ENCODE data around the gene TMTC1. TPM values are rescaled to one million over a fixed set of nuclear protein-coding genes. Genes with fewer than 3 reads are reported as not detected.
A peak's percentile ranks its signal among the peaks of the same experiment; 100 is the strongest.

TMTC1 gene
- total and polyA plus RNA-seq, 2 donors (not counting 1 experiment from before 2014, with no cell fraction given): not detected

DNA sequence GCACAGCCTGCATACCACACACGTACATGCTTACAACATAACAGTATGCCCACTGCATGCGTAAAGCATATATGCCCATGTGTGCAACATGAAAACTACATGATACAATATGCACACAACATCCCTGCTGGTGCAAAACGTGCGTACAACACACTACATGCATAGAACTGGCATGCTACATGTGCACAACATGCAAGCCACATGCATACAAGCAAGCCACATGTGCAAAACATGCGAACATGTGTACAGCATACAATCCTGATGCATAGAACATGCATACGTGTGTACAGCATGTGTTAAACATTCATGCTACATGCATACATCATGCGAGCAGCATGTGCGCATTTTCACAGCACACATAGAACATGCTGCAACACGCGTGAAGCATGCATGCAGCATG, 8.4 kb upstream of the TMTC1 start:
- no peak for TF ChIP-seq EZH2 (IDR thresholded peaks at IDR 0.05; ENCODE audit: borderline replicate concordance, insufficient read depth, low read depth, low read length, poor library complexity, severe bottlenecking)
- TF ChIP-seq, protein P1, sequence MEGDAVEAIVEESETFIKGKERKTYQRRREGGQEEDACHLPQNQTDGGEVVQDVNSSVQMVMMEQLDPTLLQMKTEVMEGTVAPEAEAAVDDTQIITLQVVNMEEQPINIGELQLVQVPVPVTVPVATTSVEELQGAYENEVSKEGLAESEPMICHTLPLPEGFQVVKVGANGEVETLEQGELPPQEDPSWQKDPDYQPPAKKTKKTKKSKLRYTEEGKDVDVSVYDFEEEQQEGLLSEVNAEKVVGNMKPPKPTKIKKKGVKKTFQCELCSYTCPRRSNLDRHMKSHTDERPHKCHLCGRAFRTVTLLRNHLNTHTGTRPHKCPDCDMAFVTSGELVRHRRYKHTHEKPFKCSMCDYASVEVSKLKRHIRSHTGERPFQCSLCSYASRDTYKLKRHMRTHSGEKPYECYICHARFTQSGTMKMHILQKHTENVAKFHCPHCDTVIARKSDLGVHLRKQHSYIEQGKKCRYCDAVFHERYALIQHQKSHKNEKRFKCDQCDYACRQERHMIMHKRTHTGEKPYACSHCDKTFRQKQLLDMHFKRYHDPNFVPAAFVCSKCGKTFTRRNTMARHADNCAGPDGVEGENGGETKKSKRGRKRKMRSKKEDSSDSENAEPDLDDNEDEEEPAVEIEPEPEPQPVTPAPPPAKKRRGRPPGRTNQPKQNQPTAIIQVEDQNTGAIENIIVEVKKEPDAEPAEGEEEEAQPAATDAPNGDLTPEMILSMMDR (IDR thresholded peaks at IDR 0.05): no peak
- CTCF ChIA-PET: no interaction called here
- H3K9me3 ChIP-seq (ENCODE audit: control extremely low read depth in 1 of 3, control insufficient read depth in 2 of 3, insufficient read depth in 1 of 3, low read length in 2 of 3): peaks cover 3 to 13% (median 8%) of the 10 kb centered on the region in 3 donors
- Mint-ChIP-seq H3K4me1 (no peaks in the 10 kb centered on the region), H3K27me3 (no peaks in the 10 kb centered on the region), H3K9me3 (ENCODE audit: insufficient read depth) (no peaks in the 10 kb centered on the region), H3K27ac (no peak overlapping the region), H3K4me3 (no peak overlapping the region)
- H2AFZ ChIP-seq (ENCODE audit: insufficient read depth, low read depth, low read length, poor library complexity, severe bottlenecking): no peak overlapping the region
- no peak overlapping the region for H3K4me3 ChIP-seq (ENCODE audit: control extremely low read depth in 1 of 5, extremely low read depth in 1 of 5, insufficient read depth in 1 of 5, low read depth in 2 of 5, low read length in 4 of 5)
- no peak overlapping the region for H3K4me2 ChIP-seq (replicated peaks; ENCODE audit: low read depth, low read length, poor library complexity, severe bottlenecking)
- no peaks in the 10 kb centered on the region for H4K20me1 ChIP-seq (ENCODE audit: control insufficient read depth, insufficient read depth, low read length, poor library complexity, severe bottlenecking)
- H3K27ac ChIP-seq (ENCODE audit: low read length in 2 of 2): no peak overlapping the region
- no peaks in the 10 kb centered on the region for H3K79me2 ChIP-seq (ENCODE audit: control insufficient read depth, insufficient read depth, low read length)
- DNase-seq (no peak), ATAC-seq (ENCODE audit: low read depth) (no peak)
- 95% methylated on average over 10 of the region's 10 CpGs for WGBS (ENCODE audit: insufficient coverage)
- no peak overlapping the region for H3K9ac ChIP-seq (ENCODE audit: low read length)
- no peaks in the 10 kb centered on the region for H3K36me3 ChIP-seq (replicated peaks in 1 of 2; ENCODE audit: control extremely low read depth in 1 of 2, control insufficient read depth in 1 of 2, extremely low read depth in 1 of 2, insufficient read depth in 2 of 2, low read length in 1 of 2)
- intact Hi-C loops (cut with micrococcal nuclease): no loop called here
- no peaks in the 10 kb centered on the region for H3K4me1 ChIP-seq (ENCODE audit: control insufficient read depth in 2 of 2, insufficient read depth in 2 of 2, low read length in 2 of 2)
- POLR2A ChIA-PET: no interaction called here
- H3K27me3 ChIP-seq (replicated peaks in 1 of 4; ENCODE audit: control extremely low read depth in 1 of 4, control insufficient read depth in 3 of 4, insufficient read depth in 4 of 4, low read length in 3 of 4): no peaks in the 10 kb centered on the region

DNA sequence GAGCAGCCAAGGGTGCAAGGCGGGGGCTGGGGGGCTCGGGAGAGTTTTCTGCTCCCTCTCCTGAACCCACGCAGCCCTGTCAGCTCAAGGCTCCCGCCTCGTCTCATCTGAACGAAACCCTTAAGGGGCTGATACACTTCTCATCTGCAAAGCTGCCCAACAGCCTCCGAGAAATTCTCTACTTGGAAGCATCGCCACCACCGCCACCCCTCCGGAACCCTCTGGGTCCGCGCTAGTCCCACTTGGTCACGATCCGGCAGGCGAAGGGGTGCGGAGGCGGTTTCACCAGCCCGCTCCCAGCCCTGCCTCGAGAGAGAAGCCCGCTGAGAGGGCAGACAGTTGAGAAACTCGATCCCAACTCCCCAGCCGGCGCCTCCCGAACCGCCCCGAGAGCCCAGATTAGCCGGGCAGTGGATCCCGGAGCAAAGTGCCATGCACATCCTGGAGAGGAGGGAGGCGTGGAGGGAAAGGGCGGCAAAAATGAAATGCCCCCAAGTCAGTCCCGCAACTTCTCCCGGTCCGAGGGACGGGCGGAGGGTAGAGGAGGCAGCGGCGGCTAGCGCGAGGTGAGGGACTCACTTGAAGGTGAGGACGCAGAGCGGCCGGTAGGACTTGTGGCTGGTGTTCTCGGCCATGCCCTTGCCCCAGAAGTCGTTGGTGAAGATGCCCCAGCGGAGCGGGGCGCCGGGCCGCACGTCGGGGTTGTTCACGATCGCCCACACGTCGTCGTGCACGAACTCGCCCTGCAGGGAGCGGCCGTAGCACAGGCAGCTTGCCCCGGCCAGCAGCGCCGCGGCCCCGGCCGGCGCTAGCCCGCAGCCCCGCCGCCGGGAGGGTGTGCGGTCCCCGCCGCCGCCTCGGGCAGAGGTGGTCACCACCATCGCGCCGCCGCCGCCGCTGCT, 620 bp downstream of the TMTC1 start:
- TF ChIP-seq, protein P1 (IDR thresholded peaks at IDR 0.05): no peak
- no peak for TF ChIP-seq EZH2 (IDR thresholded peaks at IDR 0.05; ENCODE audit: borderline replicate concordance, insufficient read depth, low read depth, low read length, poor library complexity, severe bottlenecking)
- H3K4me3 Mint-ChIP-seq: no peak overlapping the region
- DNase-seq (no peak), ATAC-seq (ENCODE audit: low read depth) (no peak)
- H3K27me3 Mint-ChIP-seq: peaks cover 30% of the 10 kb centered on the region
- Histone ChIP-seq H3K4me1 (ENCODE audit: control insufficient read depth in 2 of 2, insufficient read depth in 2 of 2, low read length in 2 of 2) (peaks cover 0 to 8% of the 10 kb centered on the region in 2 donors), H3K27me3 (replicated peaks in 1 of 4; ENCODE audit: control extremely low read depth in 1 of 4, control insufficient read depth in 3 of 4, insufficient read depth in 4 of 4, low read length in 3 of 4) (peaks cover 0 to 27% (median 10%) of the 10 kb centered on the region in 4 experiments), H3K4me2 (replicated peaks; ENCODE audit: low read depth, low read length, poor library complexity, severe bottlenecking) (peak overlapping the region; percentile 19), H4K20me1 (ENCODE audit: control insufficient read depth, insufficient read depth, low read length, poor library complexity, severe bottlenecking) (no peaks in the 10 kb centered on the region), H3K4me3 (ENCODE audit: control extremely low read depth in 1 of 5, extremely low read depth in 1 of 5, insufficient read depth in 1 of 5, low read depth in 2 of 5, low read length in 4 of 5) (no peak overlapping the region), H3K9ac (ENCODE audit: low read length) (no peak overlapping the region), H3K27ac (ENCODE audit: low read length in 2 of 2) (no peak overlapping the region), H3K9me3 (ENCODE audit: control extremely low read depth in 1 of 3, control insufficient read depth in 2 of 3, insufficient read depth in 1 of 3, low read length in 2 of 3) (peaks cover 0 to 8% (median 0%) of the 10 kb centered on the region in 3 donors), H3K36me3 (replicated peaks in 1 of 2; ENCODE audit: control extremely low read depth in 1 of 2, control insufficient read depth in 1 of 2, extremely low read depth in 1 of 2, insufficient read depth in 2 of 2, low read length in 1 of 2) (no peaks in the 10 kb centered on the region), H2AFZ (ENCODE audit: insufficient read depth, low read depth, low read length, poor library complexity, severe bottlenecking) (peak overlapping the region; percentile 16), H3K79me2 (ENCODE audit: control insufficient read depth, insufficient read depth, low read length) (no peaks in the 10 kb centered on the region)
- intact Hi-C loops (cut with micrococcal nuclease): no loop called here
- no peaks in the 10 kb centered on the region for H3K4me1 Mint-ChIP-seq
- POLR2A ChIA-PET: no interaction called here
- WGBS (ENCODE audit: insufficient coverage): 7% methylated on average over 82 of the region's 82 CpGs
- peaks cover 3% of the 10 kb centered on the region for H3K9me3 Mint-ChIP-seq (ENCODE audit: insufficient read depth)
- no peak overlapping the region for H3K27ac Mint-ChIP-seq
- CTCF ChIA-PET: no interaction called here

Data from B cell (primary cell).